H1 (cell line): ENCODE data around the gene ITSN1. TPM values are rescaled to one million over a fixed set of nuclear protein-coding genes. Genes with fewer than 3 reads are reported as not detected.
A peak's percentile ranks its signal among the peaks of the same experiment; 100 is the strongest.

Source experiments
- CTCF ChIA-PET: fragments of 300-600 bp; sonication (Branson Sonifier 250); formaldehyde crosslinking; loops from one replicate; lab custom pipeline; 2021; ENCODE audit not compliant: partially characterized antibody; lab: Charles Lee
- POLR2A ChIA-PET: fragments of 300-600 bp; sonication (Branson Sonifier 250); formaldehyde crosslinking; loops from one replicate; lab custom pipeline; 2021; ENCODE audit warnings: inconsistent platforms; ENCODE audit not compliant: partially characterized antibody; lab: Charles Lee
- DNase-seq, 2 experiments: peaks; one replicate each; pipeline versions ENCODE4 v3.0.0 to v3.0.0-alpha.2; 2010 to 2022; ENCODE audit warnings: low spot score in 2 of 2, low read depth in 1 of 2, mixed read lengths in 1 of 2
- FAIRE-seq: peaks from 2 replicates; lab custom pipeline; 2011; peaks lifted over from hg19 to GRCh38; lab: Jason Lieb, UNC
- H2AFZ ChIP-seq: 2 replicates; pipeline ENCODE4 v1.8.1; 2012; ENCODE audit warnings: low read length, inconsistent platforms
- H2AK5ac ChIP-seq: 2 replicates; pipeline ENCODE4 v1.6.1; 2013; ENCODE audit warnings: low read depth, low read length
- H2BK120ac ChIP-seq: replicated peaks from 2 replicates; pipeline ENCODE3; 2013; ENCODE audit warnings: low read depth, low read length, inconsistent platforms
- H2BK12ac ChIP-seq: 2 replicates; pipeline ENCODE4 v1.6.1; 2013; ENCODE audit warnings: low read depth, low read length
- H2BK15ac ChIP-seq: 2 replicates; pipeline ENCODE4 v1.6.1; 2013; ENCODE audit warnings: low read length
- H2BK20ac ChIP-seq: 2 replicates; pipeline ENCODE4 v1.6.1; 2013; ENCODE audit warnings: low read length
- H2BK5ac ChIP-seq: 2 replicates; pipeline ENCODE4 v1.6.1; 2013; ENCODE audit warnings: low read depth, low read length
- H3K14ac ChIP-seq: 2 replicates; pipeline ENCODE4 v1.6.1; 2013; ENCODE audit warnings: inconsistent platforms; ENCODE audit not compliant: insufficient read length
- H3K18ac ChIP-seq: 2 replicates; pipeline ENCODE4 v1.6.1; 2013; ENCODE audit warnings: low read length; ENCODE audit errors: extremely low read depth
- H3K23ac ChIP-seq: 2 replicates; pipeline ENCODE4 v1.6.1; 2013; ENCODE audit warnings: inconsistent platforms; ENCODE audit not compliant: insufficient read length
- H3K23me2 ChIP-seq: 2 replicates; pipeline ENCODE4 v1.6.1; 2013; ENCODE audit warnings: low read depth, low read length
- H3K27ac ChIP-seq: 2 replicates; pipeline ENCODE4 v1.6.1; 2011; ENCODE audit warnings: low read depth, low read length, inconsistent platforms
- H3K27me3 ChIP-seq, 4 experiments: replicated peaks in 1 of 4; 1 replicate in 1 of 4; 2 replicates in 3 of 4; pipeline versions ENCODE4 v1.6.1 to v1.8.1; 2011 to 2013; ENCODE audit warnings: low read length in 3 of 4, mild to moderate bottlenecking in 3 of 4, inconsistent platforms in 2 of 4, mixed read lengths in 2 of 4, moderate library complexity in 1 of 4; ENCODE audit not compliant: control insufficient read depth in 3 of 4, insufficient read depth in 3 of 4; ENCODE audit errors: extremely low read depth in 1 of 4
- H3K36me3 ChIP-seq, 4 experiments: 2 replicates each; pipeline versions ENCODE4 v1.6.1 to v1.8.1; 2011 to 2013; ENCODE audit warnings: mild to moderate bottlenecking in 4 of 4, low read length in 3 of 4, moderate library complexity in 2 of 4, control low read depth in 1 of 4, inconsistent platforms in 1 of 4; ENCODE audit not compliant: insufficient read depth in 4 of 4, control insufficient read depth in 2 of 4
- H3K4ac ChIP-seq: replicated peaks from 2 replicates; pipeline ENCODE3; 2013; ENCODE audit warnings: low read length, low read depth, mixed read lengths, inconsistent platforms; ENCODE audit not compliant: insufficient read length
- H3K4me1 ChIP-seq, 4 experiments: replicated peaks in 1 of 4; 1 replicate in 1 of 4; 2 replicates in 3 of 4; pipeline versions ENCODE4 v1.6.1 to v1.8.1; 2011 to 2013; ENCODE audit warnings: low read length in 3 of 4, inconsistent platforms in 2 of 4, mixed read lengths in 1 of 4; ENCODE audit not compliant: insufficient read depth in 4 of 4, control insufficient read depth in 3 of 4
- H3K4me2 ChIP-seq, 2 experiments: 2 replicates each; pipeline versions ENCODE4 v1.6.1 to v1.8.1; 2011 to 2013; ENCODE audit warnings: low read depth in 2 of 2, low read length in 2 of 2, control low read depth in 1 of 2, inconsistent platforms in 1 of 2, mild to moderate bottlenecking in 1 of 2; ENCODE audit not compliant: insufficient read depth in 1 of 2
- H3K4me3 ChIP-seq, 4 experiments: fragments of 200-600, 300-600 bp in 1 of 4; sonication (generic), shearing (Covaris generic), sonication (Bioruptor Twin) in 1 of 4; 2 replicates each; pipeline versions ENCODE4 v1.5.1 to v1.8.1; 2011 to 2016; ENCODE audit warnings: low read length in 4 of 4, low read depth in 3 of 4, control low read depth in 2 of 4, inconsistent platforms in 2 of 4, mild to moderate bottlenecking in 2 of 4, mixed read lengths in 1 of 4, moderate library complexity in 1 of 4; ENCODE audit not compliant: insufficient read depth in 2 of 4; ENCODE audit errors: extremely low read depth in 1 of 4
- H3K56ac ChIP-seq: replicated peaks from 2 replicates; pipeline ENCODE3; 2013; ENCODE audit warnings: low read depth, mild to moderate bottlenecking, mixed read lengths, low read length, inconsistent platforms; ENCODE audit not compliant: insufficient read length
- H3K79me1 ChIP-seq: 2 replicates; pipeline ENCODE4 v1.6.1; 2013; ENCODE audit warnings: low read depth, low read length, control low read depth
- H3K79me2 ChIP-seq, 2 experiments: 2 replicates each; pipeline versions ENCODE4 v1.6.1 to v1.8.1; 2012 to 2013; ENCODE audit warnings: low read length in 2 of 2, mild to moderate bottlenecking in 2 of 2, inconsistent platforms in 1 of 2; ENCODE audit not compliant: insufficient read depth in 2 of 2, control insufficient read depth in 1 of 2
- H3K9ac ChIP-seq, 4 experiments: replicated peaks in 1 of 4; 1 replicate in 1 of 4; 2 replicates in 3 of 4; pipeline versions ENCODE4 v1.6.1 to v1.8.1; 2011 to 2013; ENCODE audit warnings: low read depth in 3 of 4, low read length in 3 of 4, control low read depth in 2 of 4, mild to moderate bottlenecking in 2 of 4, moderate library complexity in 2 of 4, inconsistent platforms in 1 of 4; ENCODE audit errors: extremely low read depth in 1 of 4
- H3K9me3 ChIP-seq, 2 experiments: 2 replicates each; pipeline versions ENCODE4 v1.6.1 to v1.8.1; 2012 to 2013; ENCODE audit warnings: mild to moderate bottlenecking in 2 of 2, moderate library complexity in 2 of 2, control low read depth in 1 of 2, inconsistent platforms in 1 of 2, low read depth in 1 of 2, low read length in 1 of 2, mixed read lengths in 1 of 2; ENCODE audit not compliant: insufficient read depth in 2 of 2
- H4K20me1 ChIP-seq, 2 experiments: replicated peaks in 1 of 2; 2 replicates each; pipeline versions ENCODE3 to v1.8.1; 2011 to 2013; ENCODE audit warnings: inconsistent platforms in 2 of 2, low read length in 2 of 2, mild to moderate bottlenecking in 1 of 2; ENCODE audit not compliant: insufficient read depth in 2 of 2, control insufficient read depth in 1 of 2
- H4K5ac ChIP-seq: 2 replicates; pipeline ENCODE4 v1.6.1; 2013; ENCODE audit warnings: low read length, low read depth, mixed read lengths, inconsistent platforms; ENCODE audit not compliant: insufficient read length
- H4K8ac ChIP-seq: 2 replicates; pipeline ENCODE4 v1.8.0; 2013; ENCODE audit warnings: mild to moderate bottlenecking, moderate library complexity, low read length, inconsistent platforms; ENCODE audit not compliant: insufficient read depth; ENCODE audit errors: extremely low read depth
- H4K91ac ChIP-seq: replicated peaks from 2 replicates; pipeline ENCODE3; 2013; ENCODE audit warnings: low read length, mixed read lengths, inconsistent platforms; ENCODE audit not compliant: insufficient read length
- ATF2 ChIP-seq: IDR thresholded peaks from 2 replicates; pipeline ENCODE4 v1.6.1; 2012; ENCODE audit warnings: low read length, inconsistent platforms
- CEBPB ChIP-seq: IDR thresholded peaks from 2 replicates; pipeline ENCODE4 v1.6.1; 2012; ENCODE audit warnings: low read depth, low read length
- CREB1 ChIP-seq: IDR thresholded peaks from 2 replicates; pipeline ENCODE4 v1.6.1; 2012; ENCODE audit warnings: inconsistent platforms
- EGR1 ChIP-seq: IDR thresholded peaks from 2 replicates; pipeline ENCODE4 v1.6.1; 2011; ENCODE audit warnings: low read depth, low read length, borderline replicate concordance
- EP300 ChIP-seq, 2 experiments: IDR thresholded peaks; 1 replicate in 1 of 2; 2 replicates in 1 of 2; pipeline ENCODE4 v1.6.1; 2011 to 2012; ENCODE audit warnings: low read depth in 2 of 2, low read length in 2 of 2, mild to moderate bottlenecking in 2 of 2, borderline replicate concordance in 1 of 2, inconsistent platforms in 1 of 2, moderate library complexity in 1 of 2
- FOSL1 ChIP-seq: IDR thresholded peaks from 2 replicates; pipeline ENCODE4 v1.6.1; 2011; ENCODE audit warnings: mild to moderate bottlenecking, low read depth, low read length, moderate library complexity; ENCODE audit not compliant: insufficient read depth
- RAD21 ChIP-seq, 2 experiments: IDR thresholded peaks in 1 of 2; conservative IDR thresholded peaks in 1 of 2; 2 replicates each; pipeline ENCODE4 v1.6.1; 2011; ENCODE audit warnings: low read depth in 2 of 2, low read length in 2 of 2, improper control_type of control experiment in 1 of 2, inconsistent platforms in 1 of 2, mild to moderate bottlenecking in 1 of 2, moderate library complexity in 1 of 2
- SIX5 ChIP-seq: IDR thresholded peaks from 2 replicates; pipeline ENCODE4 v1.6.1; 2011; ENCODE audit warnings: mild to moderate bottlenecking, low read depth, low read length
- SP1 ChIP-seq: IDR thresholded peaks from 2 replicates; pipeline ENCODE4 v1.6.1; 2011; ENCODE audit warnings: low read depth, low read length
- YY1 ChIP-seq: IDR thresholded peaks from 2 replicates; pipeline ENCODE4 v1.6.1; 2011; ENCODE audit warnings: low read depth, mild to moderate bottlenecking, low read length
- WGBS, 2 experiments: shearing (Covaris generic) in 1 of 2; methylation state at CpG; one replicate each; pipeline versions ENCODE4 v1.1.6 to v1.1.7; 2013 to 2015; ENCODE audit warnings: low lambda C conversion rate in 2 of 2, mixed read lengths in 2 of 2, inconsistent platforms in 1 of 2, low coverage in 1 of 2, missing lambda C conversion rate in 1 of 2; ENCODE audit not compliant: insufficient replicate concordance in 2 of 2, insufficient coverage in 1 of 2, insufficient read length in 1 of 2; ENCODE audit errors: extremely low coverage in 1 of 2, missing lambda C conversion rate in 1 of 2; 5-methylcytosine and 5-hydroxymethylcytosine counted together
- polyA plus RNA-seq, 7 experiments: library from polyadenylated mRNA; depleted of rRNA in 3 of 7; stranded (reverse) in 5 of 7; unstranded in 2 of 7; fragments of >200 nt in 5 of 7; fragments of 200-250 nt in 2 of 7; gene quantifications; 1 replicate in 5 of 7; 2 replicates in 1 of 7; 4 replicates in 1 of 7; pipeline versions ENCODE4 v1.2.1 to v1.2.3, GENCODE V29; 2011 to 2013; ENCODE audit warnings: missing spikeins in 2 of 7, mixed read lengths in 2 of 7
- total RNA-seq: library from RNA; stranded (reverse); fragmentation: NEBNext Ultra II Directional; extraction: Animal tissue kit (Norgen Biotek cat#: 25700); gene quantifications from 2 replicates; pipeline ENCODE4 v1.2.1, GENCODE V29; 2021

The ITSN1 gene
- total and polyA plus RNA-seq, 2 of the 8 experiments (the other 6 are each of a cell fraction or from before 2014, with no cell fraction given): 60.8 to 78.1 TPM

- no peak overlapping the region for H3K18ac ChIP-seq
- no peak overlapping the region for H2BK20ac ChIP-seq
- FAIRE-seq: no peak
- no peak overlapping the region for H3K14ac ChIP-seq
- no peak overlapping the region for H2BK120ac ChIP-seq
- no peak overlapping the region for H4K91ac ChIP-seq
- no peaks in the 10 kb centered on the region for H3K79me1 ChIP-seq
- H3K9me3 ChIP-seq: no peaks in the 10 kb centered on the region; a peak in 1 of 4 replicates
- no peak overlapping the region for H3K4me2 ChIP-seq
- DNase-seq: no peak
- no peak overlapping the region for H3K27ac ChIP-seq
- no peak overlapping the region for H2AFZ ChIP-seq
- H4K20me1 ChIP-seq: no peaks in the 10 kb centered on the region
- POLR2A ChIA-PET: no interaction called here
- H3K56ac ChIP-seq: no peak overlapping the region
- 94% methylated on average over 20 of the region's 20 CpGs; no CpG with 5 or more reads in 1 of the 2 experiments for WGBS, 2 experiments
- TF ChIP-seq FOSL1 (no peak), RAD21 (IDR thresholded peaks at IDR 0.05 in 1 of 2, conservative IDR thresholded peaks at IDR 0.05 in 1 of 2; ENCODE audit: low read depth in 2 of 2, low read length in 2 of 2) (no peak), EP300 (IDR thresholded peaks at IDR 0.05; ENCODE audit: borderline replicate concordance in 1 of 2, low read depth in 2 of 2, low read length in 2 of 2) (no peak), CREB1 (no peak), SP1 (no peak), YY1 (no peak), EGR1 (no peak), SIX5 (no peak), CEBPB (no peak), ATF2 (no peak)
- TF ChIP-seq, all 59 proteins: peak for 0
- Histone ChIP-seq H3K4me1 (no peaks in the 10 kb centered on the region; a peak in 3 of 7 replicates), H2BK15ac (no peak overlapping the region), H2BK5ac (no peak overlapping the region), H3K27me3 (no peaks in the 10 kb centered on the region), H3K23ac (no peak overlapping the region), H2BK12ac (no peak overlapping the region), H3K36me3 (no peaks in the 10 kb centered on the region), H3K9ac (no peak overlapping the region), H4K8ac (peak overlapping the region; percentile 31; the same call in 1 of the 2 replicates), H2AK5ac (no peak overlapping the region), H3K23me2 (no peaks in the 10 kb centered on the region), H4K5ac (no peak overlapping the region), H3K4ac (no peak overlapping the region), H3K4me3 (no peak overlapping the region), H3K79me2 (no peaks in the 10 kb centered on the region)
- CTCF ChIA-PET: interaction anchor here (1.1 to 4.9 kb wide), 6 partner anchors 10 to 57 kb away, joined by 3 to 25 read pairs (median 4); no protein-coding TSS in a partner anchor
These were observed 202.0 kb downstream of the ITSN1 start for GRCh38 chr21:33844104-33844889.
